Measurements from ENCODE around the gene GADL1. TPM values are rescaled to one million over a fixed set of nuclear protein-coding genes. Genes with fewer than 3 reads are reported as not detected.

The GADL1 gene
- total RNA-seq, 1 experiment from 2014 or later: not detected

- H4K20me1 ChIP-seq (ENCODE audit: insufficient read depth): no peaks in the 10 kb centered on the region
- no peak overlapping the region for H3K4me2 ChIP-seq
- intact Hi-C loops (cut with micrococcal nuclease; ENCODE audit: unreplicated experiment): no loop called here
- no peaks in the 10 kb centered on the region for H3K9me2 ChIP-seq (ENCODE audit: insufficient read depth)
- no peaks in the 10 kb centered on the region for H3K79me2 ChIP-seq (ENCODE audit: low read depth)
- H3K27ac ChIP-seq: no peak overlapping the region
- CTCF ChIA-PET: no interaction called here
- no peak overlapping the region for H3K4me3 ChIP-seq
- H3F3A ChIP-seq (ENCODE audit: insufficient read depth, low read depth): no peaks in the 10 kb centered on the region
- H3K9me3 ChIP-seq (ENCODE audit: insufficient read depth, low read depth): no peaks in the 10 kb centered on the region
- H2AFZ ChIP-seq: no peak overlapping the region
- POLR2A ChIA-PET (ENCODE audit: unreplicated experiment): no interaction called here
- no peaks in the 10 kb centered on the region for H3K36me3 ChIP-seq (ENCODE audit: low read depth)
- H3K27me3 ChIP-seq (ENCODE audit: insufficient read depth, low read depth): no peaks in the 10 kb centered on the region
- BruUV-seq (replicated peaks): no TSS peak
- TF ChIP-seq CTCF (conservative IDR thresholded peaks at IDR 0.05) (no peak), EZH2 (IDR thresholded peaks at IDR 0.05; ENCODE audit: low read depth) (no peak)
- no peaks in the 10 kb centered on the region for H3K4me1 ChIP-seq (replicated peaks; ENCODE audit: insufficient read depth)
- no peak for DNase-seq
Measured at GRCh38 chr3:30676424-30677346, 217.8 kb downstream of the GADL1 start.

All from PC-9 (cell line).